Measurements from ENCODE around the gene MTUS2. TPM values are rescaled to one million over a fixed set of nuclear protein-coding genes. Genes with fewer than 3 reads are reported as not detected.

The MTUS2 gene
- total and polyA plus RNA-seq, 10 of the 15 experiments (the other 5 are each of a cell fraction or from before 2014, with no cell fraction given) = under 0.01 to 0.05 (median 0.02) TPM; not detected in 6

DNA sequence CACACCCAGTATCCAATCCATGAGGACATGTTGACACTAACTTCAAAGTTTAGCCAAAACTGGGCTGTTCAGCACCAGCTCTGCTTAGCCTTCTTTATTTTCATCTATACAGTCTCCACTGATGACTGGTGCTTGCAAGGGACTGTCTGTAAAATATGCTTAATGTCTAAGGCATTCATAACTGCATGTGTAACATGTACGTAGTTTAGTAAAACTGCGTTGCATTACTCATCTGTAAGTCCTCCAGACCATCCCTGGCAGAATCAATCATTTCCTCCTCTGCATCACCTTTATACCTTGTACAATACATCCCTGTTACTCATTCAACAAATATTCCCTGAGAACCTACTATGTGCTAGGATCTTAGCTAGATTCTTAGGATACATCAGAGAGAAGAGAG is 362.1 kb downstream of the MTUS2 start:
- SMC1A ChIA-PET (ENCODE audit: uncharacterized antibody, unreplicated experiment) = no interaction called here
- Histone ChIP-seq H3K36me3 (ENCODE audit: control insufficient read depth in 2 of 2, insufficient read depth in 2 of 2, low read length in 1 of 2) (no peaks in the 10 kb centered on the region), H3K9me3 (replicated peaks; ENCODE audit: control insufficient read depth, insufficient read depth, low read length) (no peaks in the 10 kb centered on the region; the same call in 2 of the 3 replicates), H3K27ac (ENCODE audit: control insufficient read depth, insufficient read depth) (no peak overlapping the region), H3K27me3 (replicated peaks in 1 of 2; ENCODE audit: control insufficient read depth in 2 of 2, insufficient read depth in 2 of 2, low read length in 1 of 2) (no peaks in the 10 kb centered on the region), H3K4me1 (ENCODE audit: control insufficient read depth, insufficient read depth, low read length) (no peaks in the 10 kb centered on the region), H3K79me2 (ENCODE audit: control insufficient read depth, insufficient read depth, low read length) (no peaks in the 10 kb centered on the region), H3K4me2 (ENCODE audit: control insufficient read depth, insufficient read depth) (no peak overlapping the region), H3K4me3 (no peak overlapping the region), H2AFZ (ENCODE audit: control insufficient read depth, low read depth, low read length) (no peak overlapping the region), H3K9ac (ENCODE audit: control insufficient read depth, insufficient read depth, low read length) (no peak overlapping the region), H4K20me1 (ENCODE audit: control insufficient read depth, insufficient read depth) (no peaks in the 10 kb centered on the region)
- in situ Hi-C loops (cut with MboI) (no loop called here), intact Hi-C loops (cut with micrococcal nuclease; ENCODE audit: unreplicated experiment) (no loop called here)
- no peak for FAIRE-seq
- POLR2A ChIA-PET = no interaction called here
- RAD21 ChIA-PET (ENCODE audit: unreplicated experiment) = no interaction called here
- no peak for ATAC-seq
- BruUV-seq (replicated peaks) = no TSS peak
- CTCF ChIA-PET = no interaction called here
- DNase-seq (ENCODE audit: low read depth, low spot score) = no peak
- 89% methylated on average over 2 of the region's 2 CpGs for WGBS (ENCODE audit: insufficient coverage, insufficient replicate concordance, low lambda C conversion rate, missing lambda C conversion rate)
- no peak for TF ChIP-seq FOXK2 (IDR thresholded peaks at IDR 0.05)
- TF ChIP-seq RELA (IDR thresholded peaks at IDR 0.05; ENCODE audit: borderline replicate concordance, partially characterized antibody) = no peak
- TF ChIP-seq CHD2 (IDR thresholded peaks at IDR 0.05; ENCODE audit: borderline replicate concordance, low read depth, low read length) = no peak
- TF ChIP-seq CBX5 (IDR thresholded peaks at IDR 0.05; ENCODE audit: low read depth) = no peak
- no peak for TF ChIP-seq ZNF24 (IDR thresholded peaks at IDR 0.05)
- no peak for TF ChIP-seq SRF (IDR thresholded peaks at IDR 0.05; ENCODE audit: low read depth in 2 of 2, low read length in 2 of 2)
- no peak for TF ChIP-seq SIX5 (IDR thresholded peaks at IDR 0.05; ENCODE audit: low read depth, low read length, severe bottlenecking)
- TF ChIP-seq JUND (IDR thresholded peaks at IDR 0.05; ENCODE audit: low read depth, low read length) = no peak
- TF ChIP-seq MTA3 (IDR thresholded peaks at IDR 0.05; ENCODE audit: borderline replicate concordance, low read length) = no peak
- TF ChIP-seq TCF7 (IDR thresholded peaks at IDR 0.05; ENCODE audit: borderline replicate concordance) = no peak
- no peak for TF ChIP-seq ZNF622 (IDR thresholded peaks at IDR 0.05)
- TF ChIP-seq EGR1 (IDR thresholded peaks at IDR 0.05; ENCODE audit: borderline replicate concordance in 1 of 2, low read depth in 2 of 2, low read length in 2 of 2) = no peak
- TF ChIP-seq NR2C1 (IDR thresholded peaks at IDR 0.05) = no peak
- TF ChIP-seq, protein P1, sequence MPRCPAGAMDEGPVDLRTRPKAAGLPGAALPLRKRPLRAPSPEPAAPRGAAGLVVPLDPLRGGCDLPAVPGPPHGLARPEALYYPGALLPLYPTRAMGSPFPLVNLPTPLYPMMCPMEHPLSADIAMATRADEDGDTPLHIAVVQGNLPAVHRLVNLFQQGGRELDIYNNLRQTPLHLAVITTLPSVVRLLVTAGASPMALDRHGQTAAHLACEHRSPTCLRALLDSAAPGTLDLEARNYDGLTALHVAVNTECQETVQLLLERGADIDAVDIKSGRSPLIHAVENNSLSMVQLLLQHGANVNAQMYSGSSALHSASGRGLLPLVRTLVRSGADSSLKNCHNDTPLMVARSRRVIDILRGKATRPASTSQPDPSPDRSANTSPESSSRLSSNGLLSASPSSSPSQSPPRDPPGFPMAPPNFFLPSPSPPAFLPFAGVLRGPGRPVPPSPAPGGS (IDR thresholded peaks at IDR 0.05; ENCODE audit: borderline replicate concordance, insufficient read depth, low read depth, low read length, poor library complexity, severe bottlenecking) = no peak
- TF ChIP-seq SPI1 (IDR thresholded peaks at IDR 0.05; ENCODE audit: borderline replicate concordance, insufficient read depth, low read depth, low read length) = no peak
- TF ChIP-seq, protein P2, sequence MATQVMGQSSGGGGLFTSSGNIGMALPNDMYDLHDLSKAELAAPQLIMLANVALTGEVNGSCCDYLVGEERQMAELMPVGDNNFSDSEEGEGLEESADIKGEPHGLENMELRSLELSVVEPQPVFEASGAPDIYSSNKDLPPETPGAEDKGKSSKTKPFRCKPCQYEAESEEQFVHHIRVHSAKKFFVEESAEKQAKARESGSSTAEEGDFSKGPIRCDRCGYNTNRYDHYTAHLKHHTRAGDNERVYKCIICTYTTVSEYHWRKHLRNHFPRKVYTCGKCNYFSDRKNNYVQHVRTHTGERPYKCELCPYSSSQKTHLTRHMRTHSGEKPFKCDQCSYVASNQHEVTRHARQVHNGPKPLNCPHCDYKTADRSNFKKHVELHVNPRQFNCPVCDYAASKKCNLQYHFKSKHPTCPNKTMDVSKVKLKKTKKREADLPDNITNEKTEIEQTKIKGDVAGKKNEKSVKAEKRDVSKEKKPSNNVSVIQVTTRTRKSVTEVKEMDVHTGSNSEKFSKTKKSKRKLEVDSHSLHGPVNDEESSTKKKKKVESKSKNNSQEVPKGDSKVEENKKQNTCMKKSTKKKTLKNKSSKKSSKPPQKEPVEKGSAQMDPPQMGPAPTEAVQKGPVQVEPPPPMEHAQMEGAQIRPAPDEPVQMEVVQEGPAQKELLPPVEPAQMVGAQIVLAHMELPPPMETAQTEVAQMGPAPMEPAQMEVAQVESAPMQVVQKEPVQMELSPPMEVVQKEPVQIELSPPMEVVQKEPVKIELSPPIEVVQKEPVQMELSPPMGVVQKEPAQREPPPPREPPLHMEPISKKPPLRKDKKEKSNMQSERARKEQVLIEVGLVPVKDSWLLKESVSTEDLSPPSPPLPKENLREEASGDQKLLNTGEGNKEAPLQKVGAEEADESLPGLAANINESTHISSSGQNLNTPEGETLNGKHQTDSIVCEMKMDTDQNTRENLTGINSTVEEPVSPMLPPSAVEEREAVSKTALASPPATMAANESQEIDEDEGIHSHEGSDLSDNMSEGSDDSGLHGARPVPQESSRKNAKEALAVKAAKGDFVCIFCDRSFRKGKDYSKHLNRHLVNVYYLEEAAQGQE (IDR thresholded peaks at IDR 0.05; ENCODE audit: low read depth, low read length) = no peak
- TF ChIP-seq, protein P3, sequence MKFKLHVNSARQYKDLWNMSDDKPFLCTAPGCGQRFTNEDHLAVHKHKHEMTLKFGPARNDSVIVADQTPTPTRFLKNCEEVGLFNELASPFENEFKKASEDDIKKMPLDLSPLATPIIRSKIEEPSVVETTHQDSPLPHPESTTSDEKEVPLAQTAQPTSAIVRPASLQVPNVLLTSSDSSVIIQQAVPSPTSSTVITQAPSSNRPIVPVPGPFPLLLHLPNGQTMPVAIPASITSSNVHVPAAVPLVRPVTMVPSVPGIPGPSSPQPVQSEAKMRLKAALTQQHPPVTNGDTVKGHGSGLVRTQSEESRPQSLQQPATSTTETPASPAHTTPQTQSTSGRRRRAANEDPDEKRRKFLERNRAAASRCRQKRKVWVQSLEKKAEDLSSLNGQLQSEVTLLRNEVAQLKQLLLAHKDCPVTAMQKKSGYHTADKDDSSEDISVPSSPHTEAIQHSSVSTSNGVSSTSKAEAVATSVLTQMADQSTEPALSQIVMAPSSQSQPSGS (IDR thresholded peaks at IDR 0.05; ENCODE audit: low read length) = no peak
- TF ChIP-seq, protein P4, sequence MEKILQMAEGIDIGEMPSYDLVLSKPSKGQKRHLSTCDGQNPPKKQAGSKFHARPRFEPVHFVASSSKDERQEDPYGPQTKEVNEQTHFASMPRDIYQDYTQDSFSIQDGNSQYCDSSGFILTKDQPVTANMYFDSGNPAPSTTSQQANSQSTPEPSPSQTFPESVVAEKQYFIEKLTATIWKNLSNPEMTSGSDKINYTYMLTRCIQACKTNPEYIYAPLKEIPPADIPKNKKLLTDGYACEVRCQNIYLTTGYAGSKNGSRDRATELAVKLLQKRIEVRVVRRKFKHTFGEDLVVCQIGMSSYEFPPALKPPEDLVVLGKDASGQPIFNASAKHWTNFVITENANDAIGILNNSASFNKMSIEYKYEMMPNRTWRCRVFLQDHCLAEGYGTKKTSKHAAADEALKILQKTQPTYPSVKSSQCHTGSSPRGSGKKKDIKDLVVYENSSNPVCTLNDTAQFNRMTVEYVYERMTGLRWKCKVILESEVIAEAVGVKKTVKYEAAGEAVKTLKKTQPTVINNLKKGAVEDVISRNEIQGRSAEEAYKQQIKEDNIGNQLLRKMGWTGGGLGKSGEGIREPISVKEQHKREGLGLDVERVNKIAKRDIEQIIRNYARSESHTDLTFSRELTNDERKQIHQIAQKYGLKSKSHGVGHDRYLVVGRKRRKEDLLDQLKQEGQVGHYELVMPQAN (conservative IDR thresholded peaks at IDR 0.05) = no peak
